ENCODE measurements around the gene DUSP16.
"Not testable (repeated sequence)": the region's sequence is repeated elsewhere in the genome, so short reads cannot be mapped to it uniquely, and the experiment has no call there.

Gene DUSP16

DNA sequence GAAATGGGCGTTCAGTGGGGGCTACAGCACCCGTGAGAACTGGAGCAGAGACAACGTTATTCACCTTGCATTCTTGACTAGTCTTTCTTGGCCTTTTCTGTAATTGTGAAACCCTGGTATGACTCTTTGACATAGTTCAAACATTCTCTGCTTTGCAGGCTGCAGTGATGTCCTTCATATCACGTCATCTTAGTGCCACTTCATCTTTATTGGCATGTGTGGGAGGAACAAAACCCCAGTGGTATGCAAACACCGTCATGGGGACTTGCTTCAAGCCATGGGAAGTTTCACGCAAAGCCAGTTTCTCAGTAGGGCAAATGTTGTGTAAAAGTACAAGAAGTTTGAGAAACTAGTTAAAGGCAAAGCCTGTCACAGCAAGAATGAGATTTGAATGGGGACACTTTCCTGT, 20.2 kb upstream of the DUSP16 start:
- DNase-seq: peak; percentile 54

DNA sequence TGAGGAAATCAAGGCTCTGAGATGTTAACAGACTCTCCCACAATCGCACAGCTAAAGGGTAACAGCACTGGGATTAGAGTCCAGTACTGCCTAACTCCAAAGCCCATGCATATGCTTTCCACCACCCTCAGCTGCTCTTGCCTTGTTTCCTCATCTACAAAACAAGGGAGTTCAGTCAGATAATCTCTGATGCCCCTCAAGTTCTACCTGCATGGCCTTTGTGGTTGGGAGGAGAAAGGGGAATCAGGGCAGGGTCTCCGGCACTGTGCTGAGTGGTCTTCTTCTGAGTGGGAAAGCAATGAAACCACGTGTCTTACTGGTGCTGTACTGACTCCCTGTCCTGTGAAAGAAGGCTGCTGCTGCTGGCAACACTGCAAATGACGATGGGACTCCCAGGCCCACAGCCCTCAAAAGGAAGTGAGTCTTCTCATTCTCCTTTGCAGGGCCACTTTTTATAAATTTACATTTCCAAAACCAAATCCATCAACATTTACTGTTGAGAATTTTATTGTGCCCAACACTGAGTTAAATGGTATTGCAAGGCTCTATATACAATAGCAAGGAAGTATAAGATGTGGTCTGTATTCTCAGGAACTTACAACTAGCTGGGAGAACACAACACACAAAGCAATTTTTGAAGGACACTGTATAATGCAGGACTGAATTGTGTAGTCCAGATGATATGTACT, 19.7 kb upstream of the DUSP16 start:
- DNase-seq: no peak

DNA sequence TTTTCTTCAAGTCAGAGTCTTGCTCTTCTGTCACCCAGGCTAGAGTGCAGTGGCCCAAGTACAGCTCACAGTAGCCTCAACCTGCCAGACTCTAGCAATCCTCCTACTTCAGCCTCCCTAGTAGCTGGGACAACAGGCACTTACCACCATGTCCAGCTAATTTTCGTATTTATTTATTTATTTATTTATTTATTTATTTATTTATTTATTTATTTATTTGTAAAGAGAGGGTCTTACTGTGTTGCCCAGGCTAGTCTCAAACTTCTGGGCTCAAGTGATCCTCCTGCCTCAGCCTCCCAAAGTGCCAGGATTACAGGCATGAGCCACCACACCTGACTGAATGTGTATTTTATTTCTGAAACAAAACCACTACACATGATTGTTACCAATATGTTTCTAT, 18.1 kb upstream of the DUSP16 start:
- not testable (repeated sequence) for DNase-seq

DNA sequence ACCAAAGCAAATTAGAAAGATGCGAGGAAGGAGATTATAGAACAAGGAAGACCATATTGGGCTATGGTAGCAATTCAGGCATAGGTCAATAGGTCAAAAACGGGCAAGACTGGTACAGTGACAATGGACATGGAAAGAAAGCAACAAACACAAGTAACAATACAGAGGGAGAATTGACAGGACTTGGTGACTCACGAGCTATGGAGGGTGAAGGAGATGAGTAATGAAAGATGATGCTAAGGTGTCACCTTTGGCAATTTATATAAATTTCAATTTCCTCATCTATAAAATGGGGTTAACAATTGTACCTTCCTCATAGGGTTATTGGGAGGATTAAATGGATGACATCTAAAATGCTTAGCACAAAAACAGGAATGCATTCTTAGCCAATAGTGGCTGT, 15.1 kb upstream of the DUSP16 start:
- DNase-seq: no peak

DNA sequence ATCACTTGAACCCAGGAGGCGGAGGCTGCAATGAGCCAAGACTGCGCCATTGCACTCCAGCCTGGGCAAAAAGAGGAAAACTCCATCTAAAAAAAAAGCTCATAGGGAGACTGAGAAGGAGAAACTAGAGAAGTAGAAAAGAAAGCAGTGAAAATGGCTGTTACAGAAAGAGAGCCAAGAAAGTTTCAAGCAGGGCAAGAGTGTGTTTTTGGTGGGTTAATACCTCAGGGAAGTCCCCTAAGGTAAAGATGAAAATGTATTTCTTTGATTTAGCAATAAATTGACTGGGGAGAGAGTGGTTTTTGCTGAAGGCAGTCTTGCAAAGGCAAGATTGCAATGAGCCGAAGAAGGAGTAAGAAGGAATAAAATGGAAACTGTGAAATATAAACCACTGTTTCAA, 10.0 kb upstream of the DUSP16 start:
- no peak for DNase-seq

DNA sequence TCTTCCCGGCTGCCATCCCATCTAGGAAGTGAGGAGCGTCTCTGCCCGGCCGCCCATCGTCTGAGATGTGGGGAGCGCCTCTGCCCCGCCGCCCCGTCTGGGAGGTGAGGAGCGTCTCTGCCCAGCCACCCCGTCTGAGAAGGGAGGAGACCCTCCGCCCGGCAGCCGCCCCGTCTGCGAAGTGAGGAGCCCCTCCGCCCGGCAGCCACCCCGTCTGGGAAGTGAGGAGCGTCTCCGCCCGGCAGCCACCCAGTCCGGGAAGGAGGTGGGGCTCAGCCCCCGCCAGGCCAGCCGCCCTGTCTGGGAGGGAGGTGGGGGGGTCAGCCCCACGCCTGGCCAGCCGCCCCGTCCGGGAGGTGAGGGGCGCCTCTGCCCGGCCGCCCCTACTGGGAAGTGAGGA, 3.3 kb upstream of the DUSP16 start:
- DNase-seq: not testable (repeated sequence)

DNA sequence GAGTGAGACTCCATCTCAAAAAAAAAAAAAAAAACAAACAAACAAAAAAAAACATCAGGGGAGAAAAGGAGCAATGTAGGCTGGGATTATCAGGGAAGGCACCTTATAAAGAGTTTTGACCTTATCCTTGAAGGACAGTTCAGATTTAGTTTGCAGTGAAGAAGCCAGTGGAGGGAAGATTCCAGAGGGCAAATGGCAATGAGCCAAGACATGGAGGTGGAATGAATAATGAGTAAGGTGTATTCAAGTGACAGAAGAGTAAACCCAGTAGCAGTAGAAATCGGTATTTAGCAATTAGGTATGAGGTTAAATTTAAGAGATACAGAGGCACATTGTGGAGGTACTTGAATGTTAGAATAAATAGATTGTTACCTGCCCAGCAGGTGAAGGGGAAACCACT, 2.2 kb upstream of the DUSP16 start:
- DNase-seq: no peak

DNA sequence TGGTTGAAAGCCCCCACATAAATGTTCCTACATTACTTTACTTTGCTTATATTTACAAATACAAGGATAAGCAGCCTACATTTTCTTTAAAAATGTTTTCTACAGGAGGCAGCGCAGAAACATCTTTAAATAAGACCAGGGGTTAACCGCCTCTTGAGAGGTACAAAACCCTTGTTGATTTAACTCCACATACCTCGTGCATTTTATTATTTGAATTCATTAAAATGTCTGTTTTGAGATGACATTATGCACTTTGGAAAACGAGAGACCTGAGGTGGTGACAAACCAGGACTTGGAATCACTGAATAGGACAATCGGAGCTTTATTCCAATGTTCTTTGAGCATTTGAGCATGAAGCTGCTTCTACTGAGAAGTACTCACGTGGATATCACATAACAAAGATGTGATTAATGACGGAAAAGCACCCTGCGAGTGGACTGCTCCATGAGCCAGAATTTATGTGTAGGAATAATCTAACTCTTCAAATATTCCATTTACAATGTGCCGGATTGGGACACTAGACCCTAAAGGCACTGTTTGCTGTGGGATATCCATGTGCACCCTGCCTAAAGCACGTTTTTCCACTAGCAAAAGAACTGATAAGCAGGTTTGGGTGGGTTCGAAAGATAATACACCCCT, 746 bp upstream of the DUSP16 start:
- no peak for DNase-seq

DNA sequence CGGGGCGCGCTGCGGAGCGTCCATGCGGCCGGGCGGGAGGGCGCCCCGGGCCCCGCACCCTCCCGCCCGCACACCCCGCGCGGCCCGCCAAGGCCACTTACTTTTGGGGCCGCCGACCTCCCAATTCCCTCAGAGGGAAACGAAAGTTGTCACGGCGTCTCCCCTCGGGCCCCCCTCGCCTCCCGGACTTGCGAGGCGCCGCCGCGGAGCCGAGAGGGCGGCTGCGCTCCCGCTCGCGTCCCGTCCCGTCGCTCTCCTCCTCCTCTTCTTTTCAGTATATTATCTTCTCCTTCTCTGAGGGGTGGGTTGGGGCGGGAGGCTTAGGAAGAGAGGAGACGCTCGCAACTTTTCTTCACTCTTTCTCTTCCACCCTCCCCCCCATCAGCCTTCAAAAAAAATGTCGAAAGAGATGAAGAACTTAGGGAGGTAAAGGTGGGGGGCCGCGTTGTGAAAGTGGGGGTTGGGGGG, 613 bp downstream of the DUSP16 start:
- DNase-seq: peak; percentile 38

DNA sequence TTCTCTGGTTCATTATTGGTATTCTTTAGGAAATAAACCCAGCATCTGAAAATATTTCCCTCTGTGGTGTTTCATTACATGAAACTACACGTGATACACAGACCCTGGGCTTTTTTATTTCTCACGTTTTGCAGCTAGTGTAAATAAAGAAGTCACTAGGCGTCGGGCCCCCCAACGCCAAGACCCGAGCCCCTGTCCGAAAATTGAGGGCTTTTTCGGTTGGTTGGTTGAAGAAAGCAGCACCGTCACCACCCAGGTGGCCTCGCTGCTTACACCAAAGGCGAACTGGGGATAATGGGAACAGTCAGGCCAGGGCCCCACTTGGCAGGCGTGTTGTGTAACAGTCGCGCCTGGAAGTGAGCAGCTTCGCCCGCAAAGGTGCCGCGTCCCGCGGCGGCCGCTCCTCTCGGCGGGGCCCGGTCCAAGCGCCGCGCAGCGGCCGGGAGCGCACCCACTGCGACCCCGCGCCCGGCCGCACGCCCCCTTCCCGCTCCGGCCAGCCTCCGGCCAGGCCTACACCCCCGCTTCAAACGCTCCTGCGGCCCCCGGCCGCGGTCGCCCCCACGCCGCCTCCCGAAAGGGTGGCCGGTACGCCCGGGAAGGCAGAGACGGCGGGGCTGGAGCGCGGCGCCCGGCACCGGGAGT, 1.2 kb downstream of the DUSP16 start:
- peak; percentile 59 for DNase-seq

DNA sequence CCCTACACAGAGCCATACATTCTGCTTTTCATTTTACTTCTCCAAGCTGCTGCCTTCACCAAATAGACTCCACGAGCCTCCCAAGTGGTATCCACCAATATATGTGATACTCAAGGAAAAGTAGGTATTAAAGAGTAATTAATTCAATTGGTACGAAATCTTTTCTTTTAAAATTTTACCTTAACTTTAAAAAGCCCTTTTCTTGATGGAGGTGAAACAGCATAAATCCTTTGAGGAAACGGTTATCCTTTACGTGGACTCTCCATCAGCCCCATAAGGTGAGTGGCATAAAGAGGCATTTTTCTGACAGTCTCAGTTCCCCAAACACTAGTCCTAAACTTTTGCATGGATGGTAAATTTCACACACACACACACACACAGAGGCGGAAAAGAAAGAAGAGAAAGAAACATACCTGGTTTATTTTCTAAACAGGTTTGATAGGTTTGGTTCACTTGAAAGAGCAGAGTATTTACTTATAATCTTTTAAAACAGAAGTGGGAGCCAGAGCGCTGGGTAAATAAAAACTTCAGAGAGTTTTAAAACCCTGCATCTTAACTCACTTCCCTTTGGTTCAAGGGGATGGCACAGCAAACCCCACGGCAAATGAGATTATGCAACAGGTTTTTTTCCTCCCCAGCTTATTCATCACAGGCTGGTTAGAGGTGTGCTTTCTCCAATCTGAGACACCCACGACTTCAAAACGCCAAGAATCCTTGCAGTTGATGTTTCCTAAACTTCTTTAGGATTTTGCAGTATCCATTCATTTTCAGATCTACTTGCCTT, 1.9 kb downstream of the DUSP16 start:
- DNase-seq: peak; percentile 58

DNA sequence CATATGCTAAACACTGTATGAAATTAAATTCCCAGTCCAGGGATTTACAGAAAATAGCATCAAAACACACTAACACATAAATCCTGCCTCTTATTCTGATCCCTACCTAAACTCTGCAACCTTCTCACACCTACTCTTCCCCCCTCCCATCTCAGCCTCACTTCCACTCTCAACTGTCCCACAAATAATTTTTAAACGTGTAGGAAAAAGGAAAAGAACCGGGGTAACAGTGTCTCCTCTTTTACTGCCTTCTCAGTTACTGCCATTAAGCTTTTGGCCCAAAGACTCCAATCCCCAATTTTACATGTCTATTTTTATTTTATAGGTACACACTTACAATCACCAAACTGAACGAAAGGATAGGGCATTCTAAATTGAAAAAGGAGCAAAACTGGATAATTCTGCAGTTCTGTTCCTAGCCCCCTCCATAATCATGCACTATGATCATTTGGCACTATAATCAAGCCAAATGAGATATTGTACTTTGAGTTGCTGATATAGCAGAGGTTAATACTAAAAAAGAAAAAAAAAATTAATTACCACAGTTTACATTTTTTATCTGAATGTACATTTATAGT, 2.9 kb downstream of the DUSP16 start:
- no peak for DNase-seq

DNA sequence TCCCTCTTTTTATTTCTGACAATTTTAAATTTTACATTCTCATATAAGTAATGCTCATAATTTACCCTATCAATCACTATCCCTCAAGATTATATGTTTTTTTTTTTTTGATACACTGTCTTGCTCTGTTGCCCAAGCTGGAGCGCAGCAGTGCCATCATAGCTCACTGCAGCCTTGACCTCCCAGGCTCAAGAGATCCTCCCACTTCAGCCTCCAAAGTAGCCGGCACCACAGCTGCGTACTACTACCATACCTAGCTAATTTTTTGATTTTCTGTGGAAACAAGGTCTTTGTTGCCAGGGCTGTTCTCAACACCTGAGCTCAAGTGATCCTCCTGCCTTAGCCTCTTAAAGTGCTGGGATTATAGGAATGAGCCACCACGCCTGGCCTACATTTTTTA, 4.4 kb downstream of the DUSP16 start:
- no peak for DNase-seq

DNA sequence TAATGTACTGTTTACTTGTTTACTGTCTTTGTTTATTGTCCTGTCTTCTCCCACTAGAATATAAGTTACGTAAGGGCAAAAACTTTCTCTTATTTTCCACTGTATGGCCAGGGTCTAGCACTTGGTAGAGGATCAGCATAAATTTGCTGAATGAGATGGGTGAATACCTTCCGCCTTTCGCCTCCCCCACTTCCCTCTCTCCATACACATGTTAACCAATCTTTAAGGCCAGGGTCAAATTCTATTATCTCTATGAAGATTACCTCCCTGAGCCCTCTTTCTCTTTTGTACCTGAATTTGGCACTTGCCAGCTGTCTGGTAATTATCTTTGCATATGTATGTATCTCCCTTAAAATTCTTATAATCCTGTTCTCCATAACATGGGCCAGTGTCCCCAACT, 4.9 kb downstream of the DUSP16 start:
- no peak for DNase-seq

DNA sequence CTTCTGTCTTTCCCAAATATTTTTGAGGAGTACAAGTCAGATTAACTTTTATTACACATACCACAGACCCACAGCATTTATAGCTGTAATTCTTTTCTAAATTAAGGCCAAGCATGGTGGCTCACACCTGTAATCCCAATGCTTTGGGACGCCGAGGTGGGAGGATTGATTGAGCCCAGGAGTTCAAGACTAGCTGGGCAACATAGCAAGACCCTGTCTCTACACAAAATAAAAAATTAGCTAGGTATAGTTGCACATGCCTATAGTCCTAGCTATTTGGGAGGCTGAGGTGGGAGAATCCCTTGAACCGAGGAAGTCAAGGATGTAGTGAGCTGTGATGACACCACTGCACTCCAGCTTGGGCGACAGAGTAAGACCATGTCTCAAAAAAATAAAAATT, 7.0 kb downstream of the DUSP16 start:
- DNase-seq: no peak

DNA sequence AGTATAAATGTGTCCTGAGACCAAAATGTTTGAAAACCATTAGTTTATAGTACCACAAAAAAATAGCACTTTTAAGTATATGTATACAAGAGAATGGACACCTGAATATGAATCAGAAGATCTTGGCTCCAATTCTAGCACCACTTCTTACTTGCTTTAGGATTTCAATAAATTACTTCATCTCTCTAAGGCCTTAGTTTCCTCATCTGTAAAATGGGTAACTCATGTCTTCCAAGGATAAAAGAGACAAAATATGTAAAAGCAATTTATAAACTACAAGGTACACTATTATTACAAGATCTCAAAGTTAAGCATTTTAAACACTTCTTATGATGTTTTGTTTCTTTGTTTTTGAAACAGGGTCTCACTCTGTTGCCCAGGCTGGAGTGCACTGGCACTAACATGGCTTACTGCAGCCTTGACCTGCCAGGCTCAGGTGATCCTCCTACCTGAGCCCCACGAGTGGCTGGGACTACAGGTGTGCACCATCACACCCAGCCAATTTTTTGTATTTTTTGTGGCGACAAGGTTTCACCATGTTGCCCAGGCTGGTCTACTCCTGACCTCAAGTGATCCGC, 9.4 kb downstream of the DUSP16 start:
- DNase-seq: no peak

DNA sequence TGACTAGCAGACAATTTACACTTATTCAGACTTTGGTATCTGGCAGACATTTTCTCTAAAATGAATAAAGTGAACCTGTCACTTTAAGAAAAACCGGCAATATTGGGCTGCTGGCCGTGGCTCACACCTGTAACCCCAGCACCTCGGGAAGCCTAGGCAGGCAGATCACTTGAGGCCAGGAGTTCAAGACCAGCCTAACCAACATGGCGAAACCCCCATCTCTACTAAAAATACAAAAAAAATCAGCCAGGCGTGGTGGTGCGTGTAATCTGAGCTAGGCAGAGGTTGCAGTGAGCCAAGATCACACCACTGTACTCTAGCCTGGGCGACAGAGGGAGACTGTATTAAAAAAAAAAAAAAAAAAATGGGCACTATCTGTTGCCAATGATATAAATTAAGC, 11.5 kb downstream of the DUSP16 start:
- DNase-seq: no peak

DNA sequence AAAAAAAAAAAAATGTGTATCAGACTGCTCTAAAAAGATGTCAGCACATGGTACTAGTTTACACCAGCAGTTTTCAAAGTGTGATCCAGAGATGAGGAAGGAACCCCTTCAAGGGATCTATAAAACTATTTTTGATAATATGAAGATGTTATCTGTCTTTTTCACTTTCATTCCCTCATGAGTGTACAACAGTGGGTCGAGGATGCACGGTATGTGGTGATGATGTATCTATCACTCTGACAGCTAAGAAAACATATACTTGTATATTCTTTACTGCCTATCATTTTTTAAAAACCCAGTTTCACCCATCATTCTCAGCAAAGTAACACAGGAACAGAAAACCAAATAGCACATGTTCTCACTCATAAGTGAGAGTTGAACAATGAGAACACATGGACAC, 12.4 kb downstream of the DUSP16 start:
- DNase-seq: no peak

DNA sequence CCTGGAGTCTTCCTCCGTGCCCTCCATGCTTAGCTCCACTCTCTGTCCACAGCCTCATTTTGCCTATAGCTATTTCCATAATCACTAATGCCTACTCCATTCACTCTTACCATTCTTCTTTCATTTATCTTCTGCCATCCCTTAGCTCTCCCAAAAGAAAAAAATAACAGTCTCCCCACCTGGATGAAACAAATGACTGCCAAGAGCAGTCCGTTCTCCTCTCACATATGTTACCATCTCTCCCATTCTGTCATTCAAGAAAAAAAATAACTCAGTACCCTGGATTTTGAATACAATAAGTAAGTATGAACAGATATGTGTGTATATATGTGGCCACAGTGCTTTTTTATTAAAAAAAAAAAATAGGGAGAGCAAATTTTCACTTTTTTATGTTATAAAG, 13.2 kb downstream of the DUSP16 start:
- no peak for DNase-seq

DNA sequence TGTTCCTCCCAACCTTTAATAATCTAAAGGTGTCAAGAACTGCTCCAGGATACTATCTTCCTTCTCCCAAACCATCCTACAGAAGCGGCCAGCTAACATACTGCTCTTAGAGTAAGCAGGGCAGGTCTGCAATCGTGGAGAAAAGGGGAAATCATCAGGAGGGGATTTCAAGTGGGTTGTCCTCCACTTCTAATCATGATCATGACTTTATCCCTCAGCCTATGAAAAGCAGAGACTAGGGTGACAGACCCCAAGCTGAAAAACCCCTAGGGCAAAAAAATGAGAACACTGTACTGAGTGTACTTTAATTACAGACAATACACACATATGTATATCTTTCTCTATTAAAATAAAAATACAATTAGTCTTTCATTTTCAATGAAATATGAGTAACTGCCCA, 13.9 kb downstream of the DUSP16 start:
- DNase-seq: no peak

DNA sequence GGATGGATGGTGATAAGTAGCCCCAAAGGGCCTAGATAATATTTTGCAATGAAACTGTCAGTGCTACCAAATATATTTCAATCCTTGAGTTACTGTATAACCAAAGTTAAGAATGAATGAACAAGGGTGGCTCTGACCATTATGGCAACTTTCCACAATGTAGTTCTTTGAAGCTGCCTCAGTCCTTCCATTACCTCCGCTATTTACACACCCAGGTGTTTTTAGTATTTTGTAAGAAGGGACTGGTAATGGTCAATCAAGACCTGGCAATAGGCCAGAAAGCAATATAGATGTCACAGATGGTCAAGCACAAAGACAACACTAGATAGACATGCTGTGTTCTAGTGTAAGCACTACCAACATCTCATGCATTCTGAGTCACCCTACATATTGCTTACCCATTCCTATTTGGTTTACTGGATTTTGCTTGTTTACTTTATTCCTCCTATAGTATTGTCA, 16.3 kb downstream of the DUSP16 start:
- DNase-seq: no peak

DNA sequence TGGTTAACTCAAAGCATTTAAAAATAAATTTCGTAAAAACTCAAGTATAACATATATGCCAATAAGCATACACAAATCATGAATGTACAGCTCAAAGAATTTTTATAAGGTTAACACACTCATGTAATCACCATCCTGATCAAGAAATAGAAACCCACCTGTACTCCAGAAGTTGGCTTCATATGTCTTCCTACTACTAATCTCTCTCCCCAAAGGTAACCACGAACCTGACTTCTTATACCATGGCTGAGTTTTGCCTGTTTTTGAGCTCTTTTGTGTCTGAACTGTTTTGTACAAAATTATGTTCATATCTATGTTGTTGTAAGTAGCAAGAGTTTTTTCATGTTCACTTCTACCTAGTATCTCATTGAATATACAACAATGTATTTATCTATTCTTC, 18.7 kb downstream of the DUSP16 start:
- no peak for DNase-seq

DNA sequence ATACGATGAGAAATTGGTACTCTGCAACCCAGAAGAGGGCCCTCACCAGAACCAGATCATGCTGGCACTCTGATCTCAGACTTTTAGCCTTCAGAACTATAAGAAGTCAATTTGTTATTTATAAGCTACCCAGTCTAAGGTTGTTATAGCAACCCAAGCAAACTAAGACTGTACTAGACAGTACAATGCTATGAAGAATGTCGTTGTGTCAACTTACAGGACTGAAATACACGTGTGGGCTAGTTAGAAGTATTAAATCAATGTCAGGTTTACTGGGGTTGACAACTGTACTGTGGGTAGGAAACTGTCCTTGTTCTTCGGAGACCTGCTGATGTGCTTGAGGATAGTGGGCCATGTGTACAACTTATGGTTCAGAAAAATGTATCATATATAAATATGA, 19.7 kb downstream of the DUSP16 start:
- no peak for DNase-seq

All from activated naive CD4-positive, alpha-beta T cell treated with Interleukin-2 at 50 U/mL for 16 hours (primary cell).